ENCODE measurements around the gene TH.
"Not testable (repeated sequence)": the region's sequence is repeated elsewhere in the genome, so short reads cannot be mapped to it uniquely, and the experiment has no call there.

Gene TH

DNA sequence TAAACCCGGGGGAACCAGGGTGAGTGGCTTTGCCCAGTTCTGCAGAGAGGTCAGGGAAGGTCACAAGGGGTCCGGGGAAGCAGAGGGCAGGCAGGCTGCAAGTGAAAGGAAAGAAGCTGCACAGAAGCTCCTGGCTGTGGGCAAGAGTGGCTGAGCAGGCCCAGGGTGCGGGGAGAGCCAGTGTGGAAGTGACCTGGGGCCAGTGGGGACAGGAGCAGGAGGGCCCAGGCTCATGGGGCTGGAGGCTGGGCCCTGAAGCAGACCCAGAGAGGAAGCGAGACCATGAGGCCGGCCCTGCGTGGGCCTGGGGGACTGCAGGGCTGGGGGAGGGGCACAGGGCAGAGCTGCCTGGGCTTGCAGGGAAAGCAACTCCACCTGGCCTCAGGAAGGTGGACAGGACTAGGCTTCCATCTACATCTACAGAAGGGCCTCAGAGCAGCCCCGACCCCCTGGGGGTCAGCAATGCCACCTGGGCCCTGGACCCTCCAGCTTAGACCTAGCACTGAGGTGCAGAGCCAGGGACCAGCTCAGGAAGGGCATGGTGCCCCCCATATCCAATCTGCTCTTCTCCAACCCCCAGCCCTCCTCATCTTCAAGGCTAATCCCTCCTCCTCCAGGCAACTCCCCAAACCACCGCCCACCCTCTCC lies 44.0 kb downstream of the TH start:
- DNase-seq: no peak

DNA sequence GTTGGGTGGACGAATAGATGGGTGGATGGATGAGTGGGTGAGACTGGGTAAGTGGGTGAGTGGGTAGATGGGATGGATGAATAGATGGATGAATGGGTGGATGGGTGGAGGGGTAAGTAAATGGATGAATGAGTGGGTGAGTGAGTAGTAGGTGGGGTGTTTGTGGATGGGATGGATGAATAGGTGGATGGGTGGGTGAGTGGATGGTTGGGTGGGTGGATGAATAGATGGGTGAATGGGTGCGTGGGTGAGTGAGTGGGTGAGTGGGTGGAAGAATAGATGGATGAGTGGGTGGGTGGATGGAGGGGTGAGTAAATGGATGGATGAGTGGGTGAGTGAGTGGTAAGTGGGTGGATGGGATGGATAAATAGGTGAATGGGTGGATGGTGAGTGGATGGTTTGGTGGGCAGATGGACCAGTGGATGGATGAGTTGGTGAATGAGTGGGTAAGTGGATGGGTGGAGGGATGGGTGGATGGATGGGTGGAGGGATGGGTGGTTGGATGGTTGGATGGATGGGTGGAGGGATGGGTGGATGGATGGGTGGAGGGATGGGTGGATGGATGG lies 45.0 kb downstream of the TH start:
- no peak for DNase-seq

DNA sequence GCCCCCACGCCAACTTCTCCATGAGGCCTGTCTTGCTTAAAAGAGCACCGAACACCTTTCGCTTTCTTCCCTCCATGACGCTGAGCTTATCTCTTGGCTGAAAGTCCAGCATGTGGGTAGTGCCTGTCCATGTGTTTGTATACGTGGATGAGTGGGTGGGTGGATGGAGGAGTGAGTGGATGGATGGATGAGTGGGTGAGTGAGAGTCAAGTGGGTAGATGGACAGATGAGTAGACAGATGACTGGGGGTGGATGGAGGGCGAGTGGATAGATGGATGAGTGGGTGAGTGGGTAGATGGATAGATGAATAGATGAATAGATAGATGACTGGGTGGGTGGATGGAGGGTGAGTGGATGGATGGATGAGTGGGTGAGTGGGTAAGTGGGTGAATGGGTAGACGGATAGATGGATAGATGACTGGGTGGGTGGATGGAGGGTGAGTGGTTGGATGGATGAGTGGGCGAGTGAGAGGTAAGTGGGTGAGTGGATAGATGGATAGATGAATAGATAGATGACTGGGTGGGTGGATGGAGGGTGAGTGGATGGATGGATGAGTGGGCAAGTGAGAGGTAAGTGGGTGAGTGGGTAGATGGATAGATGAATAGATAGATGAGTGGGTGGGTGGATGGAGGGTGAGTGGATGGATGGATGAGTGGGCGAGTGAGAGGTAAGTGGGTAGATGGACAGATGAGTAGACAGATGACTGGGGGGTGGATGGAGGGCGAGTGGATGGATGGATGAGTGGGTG lies 46.7 kb downstream of the TH start:
- DNase-seq: not testable (repeated sequence)

- no peak for DNase-seq
Measured at GRCh38 chr11:2123628-2123960, 48.0 kb downstream of the TH start.

DNA sequence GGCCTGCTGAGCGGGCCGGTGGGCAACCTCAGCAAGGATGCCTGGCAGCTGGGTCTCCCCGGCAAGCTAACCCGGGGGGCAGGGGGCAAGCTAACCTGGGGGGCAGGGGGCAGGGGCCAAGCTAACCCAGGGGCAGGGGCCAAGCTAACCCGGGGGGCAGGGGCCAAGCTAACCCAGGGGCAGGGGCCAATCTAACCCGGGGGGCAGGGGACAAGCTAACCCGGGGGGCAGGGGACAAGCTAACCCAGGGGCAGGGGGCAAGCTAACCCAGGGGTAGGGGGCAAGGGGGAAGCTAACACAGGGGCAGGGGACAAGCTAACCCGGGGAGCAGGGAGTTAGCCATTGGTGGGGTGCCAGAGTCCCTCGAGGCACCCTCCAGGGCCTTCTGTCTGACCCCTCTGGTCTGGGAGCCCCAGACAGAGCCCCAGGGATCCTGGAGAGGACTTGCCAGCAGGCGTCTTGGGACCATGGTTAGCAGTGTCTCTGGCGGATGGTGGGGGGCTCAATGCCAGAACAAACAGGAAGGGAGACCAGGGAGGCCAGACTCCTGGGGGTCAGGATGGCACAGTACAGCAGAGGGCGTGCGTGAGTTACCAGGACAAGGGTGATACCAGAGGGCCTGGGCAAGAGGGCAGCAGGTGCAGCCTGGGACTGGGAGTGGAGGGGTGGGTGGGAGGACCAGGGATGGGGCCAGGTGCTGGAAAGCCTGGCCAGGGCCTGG lies 48.5 kb downstream of the TH start:
- no peak for DNase-seq

DNA sequence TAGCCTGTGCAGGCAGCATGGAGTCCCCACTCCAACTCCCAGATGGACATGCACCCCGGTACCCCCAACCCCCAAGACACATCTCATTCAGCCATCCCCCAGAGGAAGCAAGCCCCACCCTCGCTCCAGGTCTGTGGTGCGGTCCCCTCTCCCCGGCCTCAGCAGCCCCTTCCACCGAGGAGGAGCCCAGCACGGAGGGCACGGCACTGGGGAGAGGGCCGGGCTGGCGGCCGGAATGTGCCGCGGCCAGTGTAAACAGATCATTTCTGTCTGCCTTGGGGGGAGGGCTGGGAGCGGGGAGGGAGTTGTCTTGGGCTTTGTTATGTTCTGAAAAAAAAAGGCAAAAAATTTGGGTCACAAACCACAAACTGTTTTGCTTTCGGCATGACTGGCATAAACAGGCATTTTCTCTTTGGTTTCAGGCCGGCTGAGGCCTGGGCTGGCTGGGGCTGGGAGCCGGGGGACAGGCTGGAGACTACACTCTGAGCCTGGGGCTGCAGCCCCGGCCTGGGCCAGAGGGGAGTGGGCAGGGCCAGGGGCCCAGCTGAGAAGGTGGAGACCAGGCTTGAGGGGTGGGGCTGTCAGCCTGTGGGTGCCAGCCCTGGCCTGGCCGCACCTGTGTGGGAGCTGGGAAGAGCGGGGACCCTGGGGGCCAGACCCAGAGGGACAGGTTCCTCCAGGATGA lies 49.3 kb downstream of the TH start:
- DNase-seq: peak; percentile 26

GRCh38 chr11:2121227-2122130 lies 50.1 kb downstream of the TH start:
- no peak for DNase-seq

- DNase-seq: peak; percentile 57
Measured at GRCh38 chr11:2120359-2121100, 51.1 kb downstream of the TH start.

DNA sequence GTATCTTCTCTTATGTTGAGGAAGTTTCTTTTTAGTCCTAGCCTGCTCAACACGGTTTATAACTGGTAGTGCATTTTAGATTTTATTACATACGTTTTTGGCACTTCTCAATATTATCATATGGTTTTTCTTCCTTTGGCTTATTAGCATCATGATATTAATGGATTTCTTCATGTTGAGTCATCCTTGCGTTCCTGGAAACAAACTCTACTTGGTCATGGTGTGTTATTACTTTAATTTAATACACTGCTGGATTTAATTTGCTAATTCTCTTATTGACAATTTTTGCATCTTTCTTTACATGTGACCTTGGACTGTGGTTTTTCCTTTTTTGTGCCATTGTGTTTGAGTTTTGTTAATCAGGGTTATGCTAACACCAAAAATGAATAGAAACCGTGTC lies 52.9 kb downstream of the TH start:
- peak; percentile 24 for DNase-seq

DNA sequence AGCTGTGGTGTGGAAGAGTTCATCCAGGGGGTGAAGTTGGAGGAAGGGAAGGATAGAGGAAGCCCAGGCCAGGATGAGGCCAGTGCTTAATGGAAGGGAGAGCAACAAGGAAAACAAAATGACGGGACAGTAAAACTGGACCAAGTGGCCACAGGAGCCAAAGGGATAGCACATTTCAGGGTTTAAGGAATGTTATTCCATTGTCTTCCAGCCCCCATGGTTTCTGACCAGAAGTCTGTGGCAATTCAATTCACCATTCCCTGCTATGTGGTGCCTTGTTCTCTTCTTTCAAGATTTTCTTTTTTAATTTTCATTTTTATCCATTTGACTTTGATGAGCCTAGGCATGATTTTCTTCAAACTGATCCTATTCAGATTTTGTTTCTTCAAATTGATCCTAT lies 54.9 kb downstream of the TH start:
- DNase-seq: no peak

- no peak for DNase-seq
Measured at GRCh38 chr11:2115308-2115707, 56.3 kb downstream of the TH start.

DNA sequence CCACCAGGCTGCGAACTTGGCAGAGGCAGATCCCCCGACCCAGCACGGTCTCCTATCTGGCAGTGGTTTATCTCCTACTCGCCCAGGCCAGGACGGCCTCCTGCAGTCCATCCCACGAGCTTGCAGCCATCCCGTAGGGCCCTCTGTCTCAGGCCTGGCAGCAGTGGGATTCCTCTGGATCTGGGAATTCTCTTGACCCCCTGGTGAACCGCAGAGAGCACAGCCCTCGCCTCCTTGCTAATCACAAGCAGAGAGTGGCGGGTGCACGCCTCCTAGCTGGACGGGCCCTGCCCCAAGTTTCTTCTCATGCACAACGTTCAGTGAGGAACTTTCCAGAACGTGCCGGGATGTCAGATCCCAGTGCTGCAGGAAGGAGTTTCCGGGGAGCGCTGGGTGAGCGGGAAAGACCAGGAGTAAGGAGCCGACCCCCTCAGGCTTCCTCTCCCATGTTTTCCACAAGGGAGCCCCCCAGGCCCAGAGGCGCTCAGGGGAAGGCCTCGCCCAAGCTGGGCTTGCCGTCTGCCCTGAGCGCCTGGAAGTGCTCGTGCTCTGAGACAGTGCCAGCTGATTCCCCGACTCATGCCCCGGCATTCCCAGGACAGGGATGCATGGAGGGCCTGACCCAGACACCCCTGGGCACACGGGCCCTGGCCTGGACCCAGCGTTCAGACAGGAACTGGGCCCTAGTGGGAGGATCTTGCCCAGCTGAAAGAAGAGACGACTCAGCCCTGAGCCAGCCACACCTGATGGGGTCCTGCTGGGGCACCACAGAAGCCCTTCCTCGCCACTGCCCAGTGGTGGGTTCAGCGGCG lies 57.0 kb downstream of the TH start:
- DNase-seq: no peak

Measured in fibroblast of skin of right quadriceps (primary cell).